ENCODE measurements around the gene HDAC9.

- TF ChIP-seq CTCF (IDR thresholded peaks at IDR 0.05) (no peak), EZH2 (IDR thresholded peaks at IDR 0.05) (no peak)
These were observed 379.3 kb downstream of the HDAC9 start for GRCh38 chr7:18874880-18875279.
